Muscle of leg (tissue), 11 donors: Measurements from ENCODE around the gene UFM1. TPM values are rescaled to one million over a fixed set of nuclear protein-coding genes. Genes with fewer than 3 reads are reported as not detected.

ENCODE experiments used
- DNase-seq: peaks from one replicate; pipeline ENCODE4 v3.0.0; 2013
- H3K27ac ChIP-seq: one replicate; pipeline ENCODE4 v1.5.1; 2013; ENCODE audit warnings: mild to moderate bottlenecking, low read length, control low read depth
- H3K27me3 ChIP-seq: one replicate; pipeline ENCODE4 v1.6.1; 2013; ENCODE audit warnings: low read length; ENCODE audit not compliant: control insufficient read depth, insufficient read depth
- H3K36me3 ChIP-seq: one replicate; pipeline ENCODE4 v1.6.1; 2013; ENCODE audit warnings: low read length; ENCODE audit not compliant: control insufficient read depth, insufficient read depth
- H3K4me1 ChIP-seq: one replicate; pipeline ENCODE4 v1.6.1; 2013; ENCODE audit warnings: low read length; ENCODE audit not compliant: control insufficient read depth, insufficient read depth
- H3K4me3 ChIP-seq: one replicate; pipeline ENCODE4 v1.5.1; 2013; ENCODE audit warnings: low read length, control low read depth
- H3K9me3 ChIP-seq: replicated peaks from 2 replicates; pipeline ENCODE4 v1.6.1; 2013; ENCODE audit warnings: low read depth, low read length; ENCODE audit not compliant: control insufficient read depth
- WGBS: methylation state at CpG from one replicate; pipeline ENCODE4 v1.1.5; 2013; ENCODE audit warnings: missing lambda C conversion rate; ENCODE audit not compliant: insufficient coverage; 5-methylcytosine and 5-hydroxymethylcytosine counted together
- polyA plus RNA-seq, 8 donors: library from polyadenylated mRNA; unstranded; fragments of 120-200 nt; gene quantifications; one replicate each; pipeline versions ENCODE4 v1.2.1 to v1.2.3, GENCODE V29; 2013; ENCODE audit warnings: inconsistent platforms in 1 of 8, low replicate concordance in 1 of 8; ENCODE audit not compliant: insufficient read length in 8 of 8, insufficient read depth in 1 of 8
- total RNA-seq: library from RNA; stranded (reverse); fragments of 120-200 nt; gene quantifications from one replicate; pipeline ENCODE4 v1.2.4, GENCODE V29; 2013

The UFM1 gene
- total and polyA plus RNA-seq, 9 donors: 42.4 to 71.2 (median 54.7) TPM

GRCh38 chr13:38382946-38383345 is 33.3 kb downstream of the UFM1 start:
- no CpG with 5 or more reads among the region's 2 CpGs for WGBS
- H3K27ac ChIP-seq: no peak overlapping the region
- no peaks in the 10 kb centered on the region for H3K4me1 ChIP-seq
- no peaks in the 10 kb centered on the region for H3K27me3 ChIP-seq
- no peak for DNase-seq
- H3K4me3 ChIP-seq: no peak overlapping the region
- no peaks in the 10 kb centered on the region for H3K36me3 ChIP-seq
- no peaks in the 10 kb centered on the region for H3K9me3 ChIP-seq

- Histone ChIP-seq H3K9me3 (no peaks in the 10 kb centered on the region), H3K27me3 (no peaks in the 10 kb centered on the region), H3K4me1 (no peaks in the 10 kb centered on the region), H3K36me3 (no peaks in the 10 kb centered on the region), H3K4me3 (no peak overlapping the region), H3K27ac (no peak overlapping the region)
- WGBS: no CpG with 5 or more reads among the region's 3 CpGs
- no peak for DNase-seq
Measured at GRCh38 chr13:38384171-38384570, 34.5 kb downstream of the UFM1 start.

- no peak overlapping the region for H3K4me3 ChIP-seq
Measured at GRCh38 chr13:38385153-38385891, 35.7 kb downstream of the UFM1 start.

GRCh38 chr13:38386421-38386820 is 36.8 kb downstream of the UFM1 start:
- Histone ChIP-seq H3K4me1 (no peaks in the 10 kb centered on the region), H3K36me3 (no peaks in the 10 kb centered on the region), H3K27ac (no peak overlapping the region), H3K9me3 (no peaks in the 10 kb centered on the region), H3K27me3 (no peaks in the 10 kb centered on the region), H3K4me3 (no peak overlapping the region)
- no CpG with 5 or more reads among the region's 1 CpG for WGBS
- DNase-seq: no peak

More at GRCh38 chr13:38385153-38385891, 35.7 kb downstream of the UFM1 start:
- no peaks in the 10 kb centered on the region for H3K36me3 ChIP-seq
- no peaks in the 10 kb centered on the region for H3K9me3 ChIP-seq
- DNase-seq: no peak
- no peaks in the 10 kb centered on the region for H3K27me3 ChIP-seq
- H3K4me1 ChIP-seq: no peaks in the 10 kb centered on the region
- WGBS: 42% methylated on average over 6 of the region's 9 CpGs
- no peak overlapping the region for H3K27ac ChIP-seq

- no peak for DNase-seq
- H3K36me3 ChIP-seq: no peaks in the 10 kb centered on the region
- no peak overlapping the region for H3K27ac ChIP-seq
- WGBS: 100% methylated on average over 1 of the region's 2 CpGs
- no peaks in the 10 kb centered on the region for H3K4me1 ChIP-seq
- H3K4me3 ChIP-seq: no peak overlapping the region
- no peaks in the 10 kb centered on the region for H3K9me3 ChIP-seq
- no peaks in the 10 kb centered on the region for H3K27me3 ChIP-seq
Measured at GRCh38 chr13:38391341-38391740, 41.7 kb downstream of the UFM1 start.

- Histone ChIP-seq H3K9me3 (no peaks in the 10 kb centered on the region), H3K27ac (no peak overlapping the region), H3K4me3 (no peak overlapping the region), H3K4me1 (no peaks in the 10 kb centered on the region), H3K36me3 (no peaks in the 10 kb centered on the region), H3K27me3 (no peaks in the 10 kb centered on the region)
- WGBS: no CpG with 5 or more reads among the region's 1 CpG
- DNase-seq: no peak
Measured at GRCh38 chr13:38394777-38395496, 45.3 kb downstream of the UFM1 start.

- no peak for DNase-seq
- H3K9me3 ChIP-seq: no peaks in the 10 kb centered on the region
- no peak overlapping the region for H3K27ac ChIP-seq
- H3K27me3 ChIP-seq: no peaks in the 10 kb centered on the region
- no peaks in the 10 kb centered on the region for H3K4me1 ChIP-seq
- whole genome bisulfite sequencing: 77% methylated on average over 3 of the region's 3 CpGs
- H3K36me3 ChIP-seq: no peaks in the 10 kb centered on the region
- H3K4me3 ChIP-seq: no peak overlapping the region
Measured at GRCh38 chr13:38395497-38395788, 45.8 kb downstream of the UFM1 start.

- WGBS: no CpG with 5 or more reads among the region's 5 CpGs
- Histone ChIP-seq H3K4me1 (no peaks in the 10 kb centered on the region), H3K27me3 (no peaks in the 10 kb centered on the region), H3K27ac (no peak overlapping the region), H3K9me3 (no peaks in the 10 kb centered on the region), H3K36me3 (no peaks in the 10 kb centered on the region), H3K4me3 (no peak overlapping the region)
- DNase-seq: peak; percentile 12
Measured at GRCh38 chr13:38398711-38399493, 49.3 kb downstream of the UFM1 start.

GRCh38 chr13:38399535-38399934 is 49.9 kb downstream of the UFM1 start:
- no CpG with 5 or more reads among the region's 2 CpGs for WGBS
- no peak overlapping the region for H3K4me3 ChIP-seq
- H3K36me3 ChIP-seq: no peaks in the 10 kb centered on the region
- no peak overlapping the region for H3K27ac ChIP-seq
- no peaks in the 10 kb centered on the region for H3K27me3 ChIP-seq
- no peaks in the 10 kb centered on the region for H3K9me3 ChIP-seq
- no peaks in the 10 kb centered on the region for H3K4me1 ChIP-seq
- DNase-seq: no peak

- peak; percentile 47 for DNase-seq
- H3K4me3 ChIP-seq: no peak overlapping the region
- no peak overlapping the region for H3K27ac ChIP-seq
Measured at GRCh38 chr13:38401276-38401675, 51.6 kb downstream of the UFM1 start.

More at GRCh38 chr13:38401276-38401675, 51.6 kb downstream of the UFM1 start:
- no peaks in the 10 kb centered on the region for H3K9me3 ChIP-seq
- no peaks in the 10 kb centered on the region for H3K4me1 ChIP-seq
- no peaks in the 10 kb centered on the region for H3K36me3 ChIP-seq
- H3K27me3 ChIP-seq: no peaks in the 10 kb centered on the region
